IMR-90 (cell line): ENCODE measurements around the gene GALNT5. TPM values are rescaled to one million over a fixed set of nuclear protein-coding genes. Genes with fewer than 3 reads are reported as not detected.

Experiments
- ATAC-seq: fragments of 200-7000 bp; cut with Tn5 transposase; 2 replicates; pipeline ENCODE4 v1.9.1; 2020; ENCODE audit warnings: low read depth, mild to moderate bottlenecking, moderate library complexity
- BruUV-seq: library from RNA; stranded (reverse); fragments of 400-500 nt; replicated peaks from 2 replicates; lab custom pipeline; 2021; lab: Mats Ljungman, UMichigan
- CTCF ChIA-PET: fragments of 300-600 bp; formaldehyde crosslinking; extraction: SDS; loops from one replicate; lab custom pipeline; 2021; ENCODE audit warnings: antibody characterized with exemption; lab: Yijun Ruan, JAX
- POLR2A ChIA-PET: fragments of 300-600 bp; sonication (Branson Sonifier 250); formaldehyde crosslinking; loops from one replicate; lab custom pipeline; 2022; ENCODE audit warnings: antibody characterized with exemption; ENCODE audit not compliant: unreplicated experiment; lab: Charles Lee
- DNase-seq: peaks from one replicate; pipeline ENCODE4 v3.0.0; 2013
- H2AFZ ChIP-seq: replicated peaks from 2 replicates; pipeline ENCODE3; 2013; ENCODE audit warnings: low read length, mild to moderate bottlenecking; ENCODE audit not compliant: poor library complexity
- H2AK5ac ChIP-seq: 2 replicates; pipeline ENCODE4 v1.6.1; 2013; ENCODE audit warnings: low read depth, low read length, inconsistent platforms
- H2AK9ac ChIP-seq: replicated peaks from 2 replicates; pipeline ENCODE3; 2013; ENCODE audit warnings: mild to moderate bottlenecking, low read depth, low read length, moderate library complexity; ENCODE audit not compliant: poor library complexity
- H2BK120ac ChIP-seq: 2 replicates; pipeline ENCODE4 v1.6.1; 2013; ENCODE audit warnings: low read depth, low read length, inconsistent platforms
- H2BK15ac ChIP-seq: 3 replicates; pipeline ENCODE4 v1.6.1; 2013; ENCODE audit warnings: low read depth, low read length, inconsistent platforms
- H2BK20ac ChIP-seq: 2 replicates; pipeline ENCODE4 v1.6.1; 2013; ENCODE audit warnings: low read depth, mild to moderate bottlenecking, inconsistent platforms, low read length, moderate library complexity
- H2BK5ac ChIP-seq: 2 replicates; pipeline ENCODE4 v1.6.1; 2013; ENCODE audit warnings: mild to moderate bottlenecking, low read depth, low read length, inconsistent platforms; ENCODE audit not compliant: poor library complexity, severe bottlenecking
- H3K14ac ChIP-seq: replicated peaks from 2 replicates; pipeline ENCODE4 v1.6.1; 2013; ENCODE audit warnings: low read depth, low read length, inconsistent platforms
- H3K18ac ChIP-seq: 2 replicates; pipeline ENCODE4 v1.6.1; 2013; ENCODE audit warnings: low read depth, low read length, control low read depth
- H3K23ac ChIP-seq: 2 replicates; pipeline ENCODE4 v1.6.1; 2013; ENCODE audit warnings: low read depth, low read length, inconsistent platforms
- H3K27ac ChIP-seq: 2 replicates; pipeline ENCODE4 v1.5.1; 2013; ENCODE audit warnings: mild to moderate bottlenecking, control low read depth, low read length; ENCODE audit not compliant: insufficient read depth
- H3K27me3 ChIP-seq: 2 replicates; pipeline ENCODE4 v1.6.1; 2013; ENCODE audit warnings: low read length; ENCODE audit not compliant: control insufficient read depth, insufficient read depth
- H3K36me3 ChIP-seq: 2 replicates; pipeline ENCODE4 v1.6.1; 2013; ENCODE audit warnings: low read length, mixed read lengths; ENCODE audit not compliant: control insufficient read depth, insufficient read depth
- H3K4ac ChIP-seq: 2 replicates; pipeline ENCODE4 v1.6.1; 2013; ENCODE audit warnings: low read depth, low read length, inconsistent platforms
- H3K4me1 ChIP-seq: 2 replicates; pipeline ENCODE4 v1.6.1; 2013; ENCODE audit warnings: low read length, mixed read lengths; ENCODE audit not compliant: control insufficient read depth, insufficient read depth
- H3K4me2 ChIP-seq: 2 replicates; pipeline ENCODE4 v1.6.1; 2013; ENCODE audit warnings: low read depth, mild to moderate bottlenecking, control low read depth, low read length, moderate library complexity
- H3K4me3 ChIP-seq: 2 replicates; pipeline ENCODE4 v1.5.1; 2013; ENCODE audit warnings: low read depth, mild to moderate bottlenecking, control low read depth, low read length, moderate library complexity; ENCODE audit not compliant: insufficient read depth
- H3K56ac ChIP-seq: 2 replicates; pipeline ENCODE4 v1.6.1; 2013; ENCODE audit warnings: low read length, inconsistent platforms; ENCODE audit not compliant: insufficient read depth; ENCODE audit errors: extremely low read depth
- H3K79me1 ChIP-seq, 2 experiments: 2 replicates each; pipeline ENCODE4 v1.6.1; 2013; ENCODE audit warnings: low read length in 2 of 2, inconsistent platforms in 1 of 2, low read depth in 1 of 2
- H3K9ac ChIP-seq: 2 replicates; pipeline ENCODE4 v1.6.1; 2013; ENCODE audit warnings: low read depth, low read length, control low read depth
- H3K9me1 ChIP-seq: 2 replicates; pipeline ENCODE4 v1.6.1; 2013; ENCODE audit warnings: low read length, inconsistent platforms; ENCODE audit not compliant: insufficient read depth
- H3K9me3 ChIP-seq: 2 replicates; pipeline ENCODE4 v1.6.1; 2013; ENCODE audit warnings: low read length; ENCODE audit not compliant: control insufficient read depth, insufficient read depth
- H4K20me1 ChIP-seq: 2 replicates; pipeline ENCODE4 v1.6.1; 2013; ENCODE audit warnings: low read length, inconsistent platforms; ENCODE audit not compliant: insufficient read depth
- H4K5ac ChIP-seq: 2 replicates; pipeline ENCODE4 v1.6.1; 2013; ENCODE audit warnings: mild to moderate bottlenecking, low read depth, low read length, control low read depth
- H4K8ac ChIP-seq, 2 experiments: 2 replicates each; pipeline ENCODE4 v1.6.1; 2013; ENCODE audit warnings: low read depth in 2 of 2, low read length in 2 of 2, control low read depth in 1 of 2, inconsistent platforms in 1 of 2
- H4K91ac ChIP-seq: 2 replicates; pipeline ENCODE4 v1.6.1; 2013; ENCODE audit warnings: low read depth, low read length, inconsistent platforms; ENCODE audit not compliant: insufficient read depth
- BHLHE40 ChIP-seq: fragments of 150-350 bp; IDR thresholded peaks from 2 replicates; pipeline ENCODE4 v1.6.1; 2016; ENCODE audit warnings: mild to moderate bottlenecking, low read depth, low read length
- CEBPB ChIP-seq: IDR thresholded peaks from 2 replicates; pipeline ENCODE4 v1.6.1; 2012; ENCODE audit warnings: low read depth, low read length, improper control_type of control experiment
- CHD1 ChIP-seq: IDR thresholded peaks from 2 replicates; pipeline ENCODE4 v1.6.1; 2012; ENCODE audit warnings: low read depth, low read length, improper control_type of control experiment
- CTCF ChIP-seq: conservative IDR thresholded peaks from 2 replicates; pipeline ENCODE4 v1.5.1; 2012; ENCODE audit warnings: mild to moderate bottlenecking, low read depth, low read length, improper control_type of control experiment
- ELK1 ChIP-seq: fragments of 150-350 bp; IDR thresholded peaks from 2 replicates; pipeline ENCODE4 v1.6.1; 2016; ENCODE audit warnings: low read depth, mild to moderate bottlenecking, low read length, moderate library complexity, borderline replicate concordance
- FOS ChIP-seq: fragments of 150-350 bp; IDR thresholded peaks from 2 replicates; pipeline ENCODE4 v1.6.1; 2016; ENCODE audit warnings: low read depth, low read length
- MAFK ChIP-seq: IDR thresholded peaks from 2 replicates; pipeline ENCODE4 v1.6.1; 2012; ENCODE audit warnings: low read depth, low read length, improper control_type of control experiment
- MAZ ChIP-seq: IDR thresholded peaks from 2 replicates; pipeline ENCODE4 v1.6.1; 2012; ENCODE audit warnings: low read depth, mild to moderate bottlenecking, low read length, improper control_type of control experiment, moderate library complexity, borderline replicate concordance
- MXI1 ChIP-seq: IDR thresholded peaks from 2 replicates; pipeline ENCODE4 v1.6.1; 2012; ENCODE audit warnings: low read depth, mild to moderate bottlenecking, low read length, moderate library complexity, borderline replicate concordance
- NFE2L2 ChIP-seq: fragments of 150-350 bp; IDR thresholded peaks from 2 replicates; pipeline ENCODE4 v1.6.1; 2016; ENCODE audit warnings: low read depth, mild to moderate bottlenecking, low read length
- POLR2A ChIP-seq: IDR thresholded peaks from 2 replicates; pipeline ENCODE4 v1.6.1; 2012; ENCODE audit warnings: mild to moderate bottlenecking, low read depth, low read length
- RAD21 ChIP-seq: IDR thresholded peaks from 2 replicates; pipeline ENCODE4 v1.6.1; 2012; ENCODE audit warnings: low read length, improper control_type of control experiment
- RCOR1 ChIP-seq: IDR thresholded peaks from 2 replicates; pipeline ENCODE4 v1.6.1; 2012; ENCODE audit warnings: mild to moderate bottlenecking, low read length, improper control_type of control experiment; ENCODE audit not compliant: insufficient replicate concordance
- RFX5 ChIP-seq: IDR thresholded peaks from 2 replicates; pipeline ENCODE4 v1.8.0; 2012; ENCODE audit warnings: low read depth, mild to moderate bottlenecking, low read length, moderate library complexity
- SMC3 ChIP-seq: fragments of 150-350 bp; IDR thresholded peaks from 2 replicates; pipeline ENCODE4 v1.6.1; 2016; ENCODE audit warnings: low read depth, mild to moderate bottlenecking, antibody characterized with exemption, low read length, moderate library complexity
- USF2 ChIP-seq: fragments of 150-350 bp; IDR thresholded peaks from 2 replicates; pipeline ENCODE4 v1.6.1; 2017; ENCODE audit warnings: mild to moderate bottlenecking, antibody characterized with exemption, low read length, low read depth
- WGBS, 2 experiments: methylation state at CpG; one replicate each; pipeline versions ENCODE4 v1.1.5 to v1.1.7; 2013; ENCODE audit warnings: missing lambda C conversion rate in 2 of 2; ENCODE audit not compliant: insufficient read length in 1 of 2; ENCODE audit errors: extremely low coverage in 2 of 2; 5-methylcytosine and 5-hydroxymethylcytosine counted together
- dilution Hi-C: fragments of 300-500 bp; cut with HindIII; formaldehyde crosslinking; loops from one replicate; pipeline ENCODE4 v1.14.3; 2018; ENCODE audit warnings: low sequenced_read_pairs; ENCODE audit not compliant: unreplicated experiment
- in situ Hi-C: fragments of 300-500 bp; cut with MboI; formaldehyde crosslinking; loops from 3 replicates; pipeline ENCODE4 v1.14.3; 2019; ENCODE audit warnings: low sequenced_read_pairs, inconsistent platforms, mixed read lengths
- intact Hi-C: fragments of 100-400 bp; cut with micrococcal nuclease; formaldehyde crosslinking; loops from 2 replicates; pipeline ENCODE4 v1.10.0; 2022
- polyA plus RNA-seq, 3 experiments: library from polyadenylated mRNA; depleted of rRNA; stranded (reverse); fragments of >200 nt; gene quantifications; 2 replicates each; pipeline ENCODE4 v1.2.3, GENCODE V29; 2012; ENCODE audit warnings: low replicate concordance in 1 of 3
- total RNA-seq: library from RNA; depleted of rRNA; stranded (reverse); fragments of >200 nt; gene quantifications from 2 replicates; pipeline ENCODE4 v1.2.3, GENCODE V29; 2012

The GALNT5 gene
- total and polyA plus RNA-seq, 2 of the 4 experiments (the other 2 are of a cell fraction), result 36.3 to 63.3 TPM

- dilution Hi-C loops (no loop called here), intact Hi-C loops (no loop called here), in situ Hi-C loops (no loop called here)
- Histone ChIP-seq H3K4ac (no peak overlapping the region), H2BK15ac (no peak overlapping the region), H3K23ac (no peak overlapping the region), H3K79me1 (peaks cover 0 to 2% of the 10 kb centered on the region in 2 experiments; a peak in 2 of 4 replicates), H3K27me3 (no peaks in the 10 kb centered on the region), H3K9me1 (peaks cover 8% of the 10 kb centered on the region; the same call in 1 of the 2 replicates), H4K8ac (no peak overlapping the region), H2AK9ac (no peak overlapping the region), H3K18ac (no peak overlapping the region), H3K4me2 (no peak overlapping the region), H3K14ac (no peak overlapping the region), H2AK5ac (no peak overlapping the region), H2BK120ac (no peak overlapping the region), H4K91ac (no peak overlapping the region), H3K27ac (no peak overlapping the region), H3K36me3 (peaks cover 6% of the 10 kb centered on the region; the same call in 1 of the 2 replicates), H3K56ac (no peak overlapping the region), H3K4me3 (no peak overlapping the region), H4K20me1 (no peaks in the 10 kb centered on the region), H3K9ac (no peak overlapping the region), H2BK20ac (no peak overlapping the region), H2AFZ (no peak overlapping the region), H3K4me1 (peaks cover 6% of the 10 kb centered on the region), H2BK5ac (no peak overlapping the region), H3K9me3 (no peaks in the 10 kb centered on the region), H4K5ac (no peak overlapping the region)
- CTCF ChIA-PET, result no interaction called here
- no peak for DNase-seq
- no TSS peak for BruUV-seq
- TF ChIP-seq BHLHE40, result no peak
- no peak for TF ChIP-seq RAD21
- no peak for TF ChIP-seq USF2
- no peak for TF ChIP-seq MXI1
- TF ChIP-seq SMC3, result no peak
- TF ChIP-seq CTCF, result no peak
- no peak for TF ChIP-seq NFE2L2
- no peak for TF ChIP-seq RFX5
- no peak for TF ChIP-seq CHD1
- no peak for TF ChIP-seq RCOR1
- no peak for TF ChIP-seq ELK1
- TF ChIP-seq FOS, result no peak
- TF ChIP-seq MAZ, result no peak
- TF ChIP-seq CEBPB, result no peak
- no peak for TF ChIP-seq POLR2A
- no peak for TF ChIP-seq MAFK
- WGBS, 2 experiments, result no CpG with 5 or more reads among the region's 5 CpGs
- no peak for ATAC-seq
- POLR2A ChIA-PET, result no interaction called here
Observed at GRCh38 chr2:157292853-157293252, 35.3 kb downstream of the GALNT5 start.
